ENCODE results near the gene MRPL24.

GRCh38 chr1:156738407-156738806 lies 2.5 kb downstream of the MRPL24 start:
- TF ChIP-seq CTCF (IDR thresholded peaks at IDR 0.05; ENCODE audit: low read depth, low read length) (no peak), EZH2phosphoT487 (IDR thresholded peaks at IDR 0.05; ENCODE audit: low read depth) (no peak)
